Urothelium cell line (cell line): ENCODE data around the gene COG4.

Source experiments
- DNase-seq: peaks from one replicate; pipeline ENCODE4 v3.0.0; 2011; ENCODE audit warnings: low spot score, mixed read lengths
- FAIRE-seq: peaks from 2 replicates; lab custom pipeline; 2011; peaks lifted over from hg19 to GRCh38; lab: Jason Lieb, UNC

The COG4 gene

GRCh38 chr16:70480127-70481105 lies 42.9 kb downstream of the COG4 start:
- DNase-seq: no peak

GRCh38 chr16:70478912-70479341 lies 44.4 kb downstream of the COG4 start:
- DNase-seq: no peak
- no peak for FAIRE-seq

More at GRCh38 chr16:70480127-70481105, 42.9 kb downstream of the COG4 start:
- no peak for FAIRE-seq

GRCh38 chr16:70478169-70478568 lies 45.2 kb downstream of the COG4 start:
- no peak for FAIRE-seq
- DNase-seq: no peak

- DNase-seq: peak; percentile 88
Observed at GRCh38 chr16:70476272-70477020, 46.9 kb downstream of the COG4 start.

GRCh38 chr16:70475054-70475871 lies 48.1 kb downstream of the COG4 start:
- DNase-seq (no peak), FAIRE-seq (no peak)

More at GRCh38 chr16:70476272-70477020, 46.9 kb downstream of the COG4 start:
- no peak for FAIRE-seq

GRCh38 chr16:70474320-70475053 lies 48.9 kb downstream of the COG4 start:
- DNase-seq (no peak), FAIRE-seq (no peak)

- FAIRE-seq: no peak
Observed at GRCh38 chr16:70473446-70474319, 49.7 kb downstream of the COG4 start.

GRCh38 chr16:70472786-70473433 lies 50.4 kb downstream of the COG4 start:
- FAIRE-seq (no peak), DNase-seq (no peak)

More at GRCh38 chr16:70473446-70474319, 49.7 kb downstream of the COG4 start:
- no peak for DNase-seq

- DNase-seq: no peak
Observed at GRCh38 chr16:70470927-70471341, 52.4 kb downstream of the COG4 start.

GRCh38 chr16:70470141-70470926 lies 53.0 kb downstream of the COG4 start:
- FAIRE-seq (no peak), DNase-seq (no peak)

More at GRCh38 chr16:70470927-70471341, 52.4 kb downstream of the COG4 start:
- no peak for FAIRE-seq

- DNase-seq (no peak), FAIRE-seq (no peak)
Observed at GRCh38 chr16:70468776-70469525, 54.4 kb downstream of the COG4 start.

GRCh38 chr16:70467608-70468007 lies 55.7 kb downstream of the COG4 start:
- FAIRE-seq: no peak
- DNase-seq: no peak

- no peak for DNase-seq
- no peak for FAIRE-seq
Observed at GRCh38 chr16:70467113-70467512, 56.2 kb downstream of the COG4 start.

GRCh38 chr16:70466805-70467076 lies 56.6 kb downstream of the COG4 start:
- DNase-seq: no peak
- no peak for FAIRE-seq

GRCh38 chr16:70465999-70466804 lies 57.2 kb downstream of the COG4 start:
- FAIRE-seq (no peak), DNase-seq (no peak)

- DNase-seq (no peak), FAIRE-seq (peak; percentile 27)
Observed at GRCh38 chr16:70463235-70463634, 60.1 kb downstream of the COG4 start.
